Glutamatergic neuron (in vitro differentiated cells): Measurements from ENCODE around the gene FAM163B. TPM values are rescaled to one million over a fixed set of nuclear protein-coding genes. Genes with fewer than 3 reads are reported as not detected.

Experiments
- DNase-seq: peaks from one replicate; pipeline ENCODE4 v3.0.0; 2022
- H3K27ac Mint-ChIP-seq: one replicate; pipeline ENCODE4 v1.8.0; 2020; ENCODE audit warnings: mild to moderate bottlenecking, mixed read lengths, inconsistent platforms; ENCODE audit not compliant: unreplicated experiment
- H3K27me3 Mint-ChIP-seq: one replicate; pipeline ENCODE4 v1.8.0; 2020; ENCODE audit warnings: mild to moderate bottlenecking, moderate library complexity, mixed read lengths, inconsistent platforms; ENCODE audit not compliant: unreplicated experiment
- H3K36me3 Mint-ChIP-seq: one replicate; pipeline ENCODE4 v1.8.0; 2020; ENCODE audit warnings: mild to moderate bottlenecking, mixed read lengths, inconsistent platforms; ENCODE audit not compliant: unreplicated experiment
- H3K4me1 Mint-ChIP-seq: one replicate; pipeline ENCODE4 v1.8.0; 2020; ENCODE audit warnings: mild to moderate bottlenecking, low read depth, mixed read lengths, inconsistent platforms; ENCODE audit not compliant: unreplicated experiment
- H3K4me3 Mint-ChIP-seq: one replicate; pipeline ENCODE4 v1.8.0; 2020; ENCODE audit warnings: mild to moderate bottlenecking, mixed read lengths, inconsistent platforms; ENCODE audit not compliant: unreplicated experiment
- H3K9me3 Mint-ChIP-seq: one replicate; pipeline ENCODE4 v1.8.0; 2020; ENCODE audit warnings: mild to moderate bottlenecking, moderate library complexity, mixed read lengths, inconsistent platforms; ENCODE audit not compliant: unreplicated experiment
- CTCF ChIP-seq: fragments of 200-600 bp; sonication (generic); IDR thresholded peaks from one replicate; pipeline ENCODE4 v1.5.0; 2021; ENCODE audit not compliant: partially characterized antibody, unreplicated experiment
- total RNA-seq: library from RNA; stranded (reverse); fragmentation: NEBNext Ultra II Directional; extraction: Animal tissue kit (Norgen Biotek cat#: 25700); gene quantifications from one replicate; pipeline ENCODE4 v1.2.1, GENCODE V29; 2021; ENCODE audit not compliant: unreplicated experiment

The FAM163B gene
- total RNA-seq, 1 donor from 2014 or later = 0.51 TPM

- Mint-ChIP-seq H3K27ac (no peak overlapping the region), H3K27me3 (peaks cover 2% of the 10 kb centered on the region), H3K4me1 (peaks cover 11% of the 10 kb centered on the region), H3K9me3 (peaks cover 2% of the 10 kb centered on the region), H3K36me3 (no peaks in the 10 kb centered on the region), H3K4me3 (no peak overlapping the region)
- DNase-seq = no peak
- no peak for TF ChIP-seq CTCF
Measured at GRCh38 chr9:133654736-133655657, 45.8 kb upstream of the FAM163B start.

- Mint-ChIP-seq H3K4me1 (peaks cover 5% of the 10 kb centered on the region), H3K9me3 (peaks cover 2% of the 10 kb centered on the region), H3K27me3 (peaks cover 2% of the 10 kb centered on the region), H3K4me3 (no peak overlapping the region), H3K36me3 (no peaks in the 10 kb centered on the region), H3K27ac (no peak overlapping the region)
- TF ChIP-seq CTCF = no peak
- no peak for DNase-seq
Measured at GRCh38 chr9:133653638-133654037, 44.4 kb upstream of the FAM163B start.

- no peak overlapping the region for H3K4me3 Mint-ChIP-seq
- no peaks in the 10 kb centered on the region for H3K36me3 Mint-ChIP-seq
- H3K4me1 Mint-ChIP-seq = peaks cover 3% of the 10 kb centered on the region
- no peak overlapping the region for H3K27ac Mint-ChIP-seq
- no peak for DNase-seq
- H3K9me3 Mint-ChIP-seq = peaks cover 5% of the 10 kb centered on the region
- TF ChIP-seq CTCF = no peak
- peaks cover 3% of the 10 kb centered on the region for H3K27me3 Mint-ChIP-seq
Measured at GRCh38 chr9:133650026-133650425, 40.8 kb upstream of the FAM163B start.

- TF ChIP-seq CTCF = no peak
- peaks cover 3% of the 10 kb centered on the region for H3K4me1 Mint-ChIP-seq
- no peak for DNase-seq
- peaks cover 5% of the 10 kb centered on the region for H3K9me3 Mint-ChIP-seq
- H3K36me3 Mint-ChIP-seq = no peaks in the 10 kb centered on the region
- H3K27ac Mint-ChIP-seq = no peak overlapping the region
- no peak overlapping the region for H3K4me3 Mint-ChIP-seq
- peaks cover 3% of the 10 kb centered on the region for H3K27me3 Mint-ChIP-seq
Measured at GRCh38 chr9:133649194-133649593, 40.0 kb upstream of the FAM163B start.
